Cerebellar nuclear complex (tissue), 1 donor: ENCODE data around the gene N4BP3.
"Not testable (repeated sequence)": the region's sequence is repeated elsewhere in the genome, so short reads cannot be mapped to it uniquely, and the experiment has no call there.

Experiments used
- DNase-seq, 2 experiments: peaks; one replicate each; lab custom pipeline; 2025; lab: John Stamatoyannopoulos, UW

The N4BP3 gene

GRCh38 chr5:178113141-178113787 is at the start of gene N4BP3:
N4BP3 (plus strand) TSS chr5:178113532; CDS start chr5:178119584, 6,052 bp downstream.
- no peak for DNase-seq

- no peak for DNase-seq
These were observed 45.6 kb upstream of the N4BP3 start for GRCh38 chr5:178067755-178068154.

GRCh38 chr5:178068293-178068692 is 45.0 kb upstream of the N4BP3 start:
- no peak for DNase-seq

- no peak for DNase-seq
These were observed 43.4 kb upstream of the N4BP3 start for GRCh38 chr5:178069909-178070308.

GRCh38 chr5:178071108-178071507 is 42.2 kb upstream of the N4BP3 start:
- DNase-seq, result no peak

- no peak for DNase-seq
These were observed 40.6 kb upstream of the N4BP3 start for GRCh38 chr5:178072749-178073148.

GRCh38 chr5:178074266-178074952 is 38.9 kb upstream of the N4BP3 start:
- DNase-seq, result no peak

- not testable (repeated sequence) for DNase-seq
These were observed 36.4 kb upstream of the N4BP3 start for GRCh38 chr5:178076965-178077364.

GRCh38 chr5:178077751-178078150 is 35.6 kb upstream of the N4BP3 start:
- no peak for DNase-seq

GRCh38 chr5:178078197-178079010 is 34.9 kb upstream of the N4BP3 start:
- no peak for DNase-seq

GRCh38 chr5:178080056-178080455 is 33.3 kb upstream of the N4BP3 start:
- no peak for DNase-seq

- no peak for DNase-seq
These were observed 32.5 kb upstream of the N4BP3 start for GRCh38 chr5:178080618-178081410.

- no peak for DNase-seq
These were observed 31.6 kb upstream of the N4BP3 start for GRCh38 chr5:178081571-178082243.

- no peak for DNase-seq
These were observed 29.4 kb upstream of the N4BP3 start for GRCh38 chr5:178083922-178084321.

- DNase-seq, result no peak
These were observed 28.0 kb upstream of the N4BP3 start for GRCh38 chr5:178085316-178085715.

- DNase-seq, result no peak
These were observed 27.1 kb upstream of the N4BP3 start for GRCh38 chr5:178086266-178086665.

- not testable (repeated sequence) for DNase-seq
These were observed 26.1 kb upstream of the N4BP3 start for GRCh38 chr5:178087199-178087598.

GRCh38 chr5:178090856-178091255 is 22.5 kb upstream of the N4BP3 start:
- DNase-seq, result no peak

- DNase-seq, result no peak
These were observed 20.2 kb upstream of the N4BP3 start for GRCh38 chr5:178093134-178093533.

GRCh38 chr5:178094345-178094744 is 19.0 kb upstream of the N4BP3 start:
- no peak for DNase-seq

- DNase-seq, result no peak
These were observed 14.6 kb upstream of the N4BP3 start for GRCh38 chr5:178098685-178099084.
